ENCODE measurements around the gene FTO.
"Not testable (repeated sequence)": the region's sequence is repeated elsewhere in the genome, so short reads cannot be mapped to it uniquely, and the experiment has no call there.

FTO gene

DNA sequence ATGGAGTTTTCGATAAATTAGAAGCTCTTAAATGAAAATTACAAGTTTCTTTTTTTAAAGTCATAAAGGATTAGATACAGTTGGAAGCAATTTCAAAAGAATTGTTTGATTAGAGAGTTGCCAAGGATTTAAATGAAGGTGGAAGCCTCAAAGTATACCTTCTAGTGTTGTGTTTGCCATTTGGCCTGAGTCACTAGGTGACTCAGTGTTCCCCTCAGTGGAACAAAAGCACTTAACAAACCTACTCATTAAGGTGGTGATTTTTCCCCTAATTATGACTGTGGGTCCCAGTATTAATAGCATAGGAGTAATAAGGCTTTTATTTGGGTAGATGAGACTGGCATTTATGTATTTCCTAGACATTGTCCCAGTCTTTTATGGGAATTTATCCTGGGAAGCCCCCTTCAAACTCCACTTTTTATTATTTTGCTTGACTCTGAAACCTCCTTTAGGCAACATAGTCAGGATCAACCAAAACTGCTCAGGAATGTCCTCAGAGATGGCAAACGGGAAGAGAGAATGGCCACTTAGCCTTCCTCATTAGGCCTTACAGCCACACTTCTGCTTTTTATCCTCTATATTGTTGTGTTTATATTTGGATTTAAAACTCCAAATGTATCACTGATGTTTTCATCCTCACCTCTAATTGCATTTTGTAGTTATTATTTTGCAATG lies 161.0 kb downstream of the FTO start:
- DNase-seq (ENCODE audit: low spot score), result no peak

DNA sequence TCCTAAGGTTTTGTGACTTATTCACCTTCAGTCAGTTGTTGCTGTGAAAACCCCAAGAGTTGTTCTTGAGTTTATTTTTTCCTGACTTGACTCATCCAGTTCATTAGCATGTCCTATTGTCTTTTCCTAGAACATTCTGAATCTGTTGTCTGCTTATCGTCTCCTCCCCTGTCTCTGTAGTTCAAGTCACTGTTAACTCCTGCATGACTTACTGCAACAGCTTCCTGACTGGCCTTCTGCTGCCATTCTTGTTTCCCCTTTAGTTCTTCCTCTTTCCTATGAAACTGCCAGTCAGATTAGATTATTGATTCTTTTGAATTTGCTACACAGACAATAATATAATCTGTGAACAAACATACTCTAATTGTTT lies 161.5 kb downstream of the FTO start:
- no peak for DNase-seq (ENCODE audit: low spot score)

DNA sequence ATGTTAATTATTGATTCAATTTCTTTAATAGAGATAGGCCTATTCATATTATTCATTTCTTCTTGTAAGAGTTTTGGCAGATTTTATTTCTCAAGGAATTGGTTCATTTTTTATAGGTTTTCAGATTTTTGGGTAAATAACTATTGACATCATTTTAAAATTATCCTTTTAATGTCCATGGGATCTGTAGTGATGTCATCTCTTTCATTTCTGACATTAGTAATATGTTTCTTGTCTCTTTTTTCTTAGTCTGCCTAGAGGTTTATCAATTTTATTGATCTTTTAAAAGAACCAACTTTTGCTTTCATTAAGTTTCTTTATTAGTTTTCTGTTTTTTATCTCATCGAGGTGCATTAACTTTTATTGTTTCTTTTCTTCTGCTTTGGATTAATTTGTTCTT lies 162.6 kb downstream of the FTO start:
- no peak for DNase-seq (ENCODE audit: low spot score)

DNA sequence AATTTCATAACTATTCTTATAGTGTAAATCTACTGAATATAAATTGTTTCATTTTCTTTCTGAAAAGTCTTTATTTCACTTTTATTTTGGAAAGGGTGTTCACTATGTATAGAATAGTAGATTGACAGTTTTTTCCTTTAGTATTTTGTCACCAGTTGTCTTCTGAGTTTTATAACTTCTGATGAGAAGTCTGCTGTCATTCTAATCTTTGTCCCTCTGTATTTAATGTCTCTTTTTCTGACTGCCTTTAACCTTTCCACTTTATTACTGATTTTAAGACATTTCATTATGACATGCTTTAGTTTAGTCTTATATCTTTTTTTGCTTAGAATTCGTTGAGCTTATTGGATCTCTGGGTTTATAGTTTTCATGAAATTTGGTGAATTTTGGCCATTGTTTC lies 166.9 kb downstream of the FTO start:
- no peak for DNase-seq (ENCODE audit: low spot score)

DNA sequence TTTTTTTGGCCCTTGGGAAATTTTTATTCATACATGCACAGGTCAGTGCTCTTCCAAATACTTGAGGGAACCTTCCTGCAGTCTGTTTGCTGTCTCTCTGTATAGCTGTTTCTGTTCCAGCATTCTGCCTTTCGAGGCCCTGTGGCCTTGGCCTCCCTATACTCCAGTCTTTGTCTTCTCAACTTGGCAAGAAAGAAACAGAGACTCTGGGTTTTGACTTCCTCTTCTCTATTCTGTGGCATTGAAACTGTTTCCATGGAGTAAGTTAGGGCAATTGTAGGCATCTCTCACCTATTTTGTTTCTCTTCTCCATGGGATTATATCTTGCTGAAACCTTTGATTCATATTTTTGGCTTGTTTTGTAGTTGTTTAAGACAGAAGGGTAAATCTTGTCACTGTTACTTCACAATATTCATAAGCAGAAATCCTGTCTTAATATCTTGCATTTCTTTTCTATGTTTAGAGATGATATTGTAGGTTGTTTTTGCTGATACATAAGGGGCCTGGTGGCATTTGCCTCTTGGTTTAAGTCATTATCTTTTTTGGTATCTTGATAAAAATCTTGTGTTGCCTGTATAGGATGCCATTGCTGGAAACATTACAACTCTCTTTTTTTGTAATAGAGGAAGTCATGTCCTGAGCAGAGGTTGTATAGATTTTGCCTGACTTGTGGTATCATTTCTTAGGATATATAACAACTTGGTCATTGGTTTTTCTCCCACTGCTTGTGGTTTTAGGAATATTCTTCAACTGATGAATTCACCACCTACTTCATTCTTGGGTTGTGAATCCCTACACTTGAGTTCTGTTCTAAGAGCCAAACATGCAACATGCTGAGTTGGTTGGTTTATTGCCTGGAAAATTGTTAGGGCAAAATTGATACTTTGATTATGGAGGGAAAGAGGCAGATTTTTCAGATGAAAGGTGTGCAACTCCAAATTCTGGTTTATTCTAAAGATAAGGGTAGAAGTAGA lies 168.6 kb downstream of the FTO start:
- DNase-seq (ENCODE audit: low spot score), result no peak

DNA sequence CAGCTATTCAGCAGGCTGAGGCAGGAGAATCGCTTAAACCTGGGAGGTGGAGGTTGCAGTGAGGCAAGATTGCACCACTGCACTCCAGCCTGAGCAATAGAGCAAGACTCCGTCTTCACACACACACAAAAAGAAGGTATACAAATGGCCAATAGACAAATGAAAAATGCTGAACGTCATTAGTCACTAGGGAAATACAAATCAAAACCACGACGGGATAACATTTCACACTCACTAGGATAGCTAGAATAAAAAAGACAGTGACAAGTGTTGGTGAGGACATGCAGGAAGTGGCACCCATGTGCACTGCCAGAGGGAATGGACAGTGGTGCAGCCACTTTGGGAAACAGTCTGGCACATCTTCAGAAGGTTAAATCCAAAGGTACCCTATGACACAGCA lies 172.9 kb downstream of the FTO start:
- DNase-seq (ENCODE audit: low spot score), result no peak

DNA sequence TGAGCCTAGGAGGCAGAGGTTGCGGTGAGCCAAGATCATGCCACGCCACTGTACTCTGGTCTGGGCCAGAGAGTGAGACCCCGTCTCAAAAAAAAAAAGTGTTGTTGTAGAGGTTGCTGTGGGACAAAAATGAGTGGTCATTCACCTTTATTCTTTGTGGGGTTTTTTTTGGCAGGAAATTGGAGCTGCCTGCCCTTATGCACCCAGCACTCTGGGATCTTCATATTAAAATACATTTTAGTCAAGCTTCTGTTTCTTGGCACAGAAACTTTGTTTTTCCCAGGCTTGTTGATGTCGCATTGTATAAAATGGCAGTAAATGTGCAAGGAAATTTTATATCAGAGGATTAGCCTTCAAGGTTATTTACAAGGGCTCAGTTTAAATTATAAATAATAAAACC lies 174.3 kb downstream of the FTO start:
- no peak for DNase-seq (ENCODE audit: low spot score)

DNA sequence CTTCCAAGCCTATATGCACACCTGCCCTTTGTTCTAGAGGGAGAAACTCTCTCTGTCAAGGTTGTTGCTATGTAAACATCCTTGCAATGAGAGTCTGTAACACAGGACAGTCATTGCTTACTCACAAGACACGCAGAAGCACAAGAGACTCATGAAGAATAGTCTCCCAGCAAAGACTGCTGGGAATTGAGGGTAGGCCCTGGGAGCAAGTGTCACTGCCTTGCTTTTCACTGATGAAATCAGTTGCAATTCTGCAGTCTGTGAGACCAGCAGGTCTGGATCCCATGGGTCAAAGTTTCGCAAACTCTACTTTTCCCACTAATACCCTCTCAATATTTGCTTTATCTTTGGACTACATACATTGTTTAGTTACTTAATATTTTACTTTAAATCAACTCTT lies 177.4 kb downstream of the FTO start:
- no peak for DNase-seq (ENCODE audit: low spot score)

- no peak for DNase-seq (ENCODE audit: low spot score)
Measured at GRCh38 chr16:53882310-53882709, 178.4 kb downstream of the FTO start.

- no peak for DNase-seq (ENCODE audit: low spot score)
Measured at GRCh38 chr16:53884748-53885147, 180.8 kb downstream of the FTO start.

- no peak for DNase-seq (ENCODE audit: low spot score)
Measured at GRCh38 chr16:53886482-53887378, 182.8 kb downstream of the FTO start.

- DNase-seq (ENCODE audit: low spot score), result no peak
Measured at GRCh38 chr16:53888222-53888621, 184.3 kb downstream of the FTO start.

DNA sequence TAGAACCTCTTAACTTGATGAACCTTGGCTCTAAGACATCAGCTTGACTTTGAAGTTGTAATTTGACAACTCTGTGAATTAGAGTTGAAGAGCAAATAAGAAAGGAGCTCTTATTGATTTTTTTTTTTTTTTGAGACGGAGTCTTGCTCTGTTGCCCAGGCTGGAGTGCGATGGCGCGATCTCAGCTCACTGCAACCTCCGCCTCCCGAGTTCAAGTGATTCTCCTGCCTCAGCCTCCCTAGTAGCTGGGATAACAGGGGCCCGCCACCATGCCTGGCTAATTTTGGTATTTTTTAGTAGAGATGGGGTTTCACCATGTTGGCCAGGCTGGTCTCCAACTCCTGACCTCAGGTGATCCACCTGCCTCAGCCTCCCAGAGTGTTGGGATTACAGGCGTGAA lies 186.9 kb downstream of the FTO start:
- DNase-seq (ENCODE audit: low spot score), result not testable (repeated sequence)

DNA sequence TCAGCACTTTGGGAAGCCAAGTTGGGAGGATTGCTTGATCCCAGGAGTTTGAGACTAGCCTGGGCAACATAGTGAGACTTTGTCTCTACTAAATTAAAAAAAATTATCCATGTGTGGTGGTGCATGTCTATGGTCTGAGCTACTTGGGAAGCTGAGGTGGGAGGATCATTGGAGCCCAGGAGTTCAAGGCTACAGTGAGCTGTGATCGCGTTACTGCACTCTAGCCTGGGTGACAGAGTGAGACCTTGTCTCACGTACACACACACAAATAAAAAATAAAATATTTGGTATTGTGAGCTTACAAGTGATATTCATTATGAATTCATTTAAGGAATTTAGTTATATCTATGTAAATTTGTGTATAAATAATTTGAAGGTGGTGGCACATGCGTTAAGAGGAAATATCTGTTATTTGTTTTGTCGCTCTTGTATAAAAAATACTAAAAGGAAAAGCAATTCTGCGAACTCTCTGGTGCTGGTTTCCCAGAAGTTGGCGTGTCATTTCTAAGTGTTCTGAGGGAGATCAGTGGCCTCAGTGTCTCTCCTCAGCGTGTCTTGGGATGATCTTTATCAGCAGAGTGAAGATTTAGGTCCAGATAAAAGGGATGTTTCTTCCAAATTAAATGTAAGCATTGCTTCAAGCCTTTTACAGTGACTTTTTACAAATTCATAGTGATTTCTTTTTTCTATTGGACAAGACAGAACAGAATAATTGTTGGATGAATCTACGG lies 187.6 kb downstream of the FTO start:
- DNase-seq (ENCODE audit: low spot score), result no peak

GRCh38 chr16:53892155-53892554 lies 188.2 kb downstream of the FTO start:
- DNase-seq (ENCODE audit: low spot score), result peak; percentile 66

DNA sequence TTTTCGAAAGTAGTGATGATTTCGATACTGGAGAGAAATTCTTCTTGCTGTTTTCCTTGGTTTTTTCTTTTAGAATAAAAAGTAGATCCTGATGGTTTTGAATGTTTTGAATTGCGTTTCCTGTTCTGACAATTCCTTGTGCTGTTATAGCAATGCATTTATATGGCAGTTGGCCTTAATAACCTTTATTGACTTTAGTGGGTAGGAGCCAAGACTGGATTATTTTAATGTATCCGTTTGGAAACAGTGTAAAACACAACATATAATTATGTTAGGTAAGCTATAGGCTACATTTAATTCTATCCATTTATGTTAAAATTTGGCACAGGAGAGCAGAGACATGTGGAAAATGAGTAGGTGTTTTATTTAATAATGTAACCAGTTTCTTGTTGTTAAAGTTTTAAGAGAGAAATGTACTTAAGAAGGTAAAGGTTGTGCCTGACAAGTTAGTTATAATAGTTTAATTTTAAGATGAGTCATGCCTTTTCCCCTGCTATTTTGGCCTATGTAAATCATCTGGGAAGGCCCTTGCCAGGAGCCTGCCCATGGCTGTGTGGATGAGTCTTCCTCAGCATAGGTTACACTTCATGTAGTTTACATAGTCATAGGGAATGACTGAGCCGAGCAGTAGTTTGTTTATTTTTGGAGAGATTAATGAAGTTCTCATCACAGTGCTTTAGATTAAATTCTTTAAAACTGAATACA lies 189.9 kb downstream of the FTO start:
- no peak for DNase-seq (ENCODE audit: low spot score)

DNA sequence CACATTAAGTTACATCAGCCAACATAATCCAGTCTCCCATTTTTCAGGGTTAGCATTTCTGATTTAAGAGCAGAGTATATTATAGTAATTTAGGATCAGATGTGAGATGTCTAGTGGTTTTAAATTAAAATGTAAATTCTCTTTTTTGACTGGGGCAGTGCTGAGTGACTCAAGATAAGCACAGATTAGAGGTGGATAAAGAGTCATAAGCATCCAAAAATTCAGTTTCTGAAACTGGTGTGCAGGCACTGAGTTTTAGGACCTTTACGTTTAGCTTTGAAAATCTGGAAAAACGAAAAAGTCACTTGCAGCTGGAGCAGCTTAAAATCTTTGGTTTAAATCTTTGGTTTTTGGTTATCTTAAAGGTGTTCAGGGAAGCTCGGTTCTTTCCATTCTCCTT lies 190.7 kb downstream of the FTO start:
- DNase-seq (ENCODE audit: low spot score), result no peak

GRCh38 chr16:53895433-53895832 lies 191.5 kb downstream of the FTO start:
- DNase-seq (ENCODE audit: low spot score), result no peak

GRCh38 chr16:53895851-53896250 lies 191.9 kb downstream of the FTO start:
- DNase-seq (ENCODE audit: low spot score), result no peak

GRCh38 chr16:53896722-53897121 lies 192.8 kb downstream of the FTO start:
- no peak for DNase-seq (ENCODE audit: low spot score)

DNA sequence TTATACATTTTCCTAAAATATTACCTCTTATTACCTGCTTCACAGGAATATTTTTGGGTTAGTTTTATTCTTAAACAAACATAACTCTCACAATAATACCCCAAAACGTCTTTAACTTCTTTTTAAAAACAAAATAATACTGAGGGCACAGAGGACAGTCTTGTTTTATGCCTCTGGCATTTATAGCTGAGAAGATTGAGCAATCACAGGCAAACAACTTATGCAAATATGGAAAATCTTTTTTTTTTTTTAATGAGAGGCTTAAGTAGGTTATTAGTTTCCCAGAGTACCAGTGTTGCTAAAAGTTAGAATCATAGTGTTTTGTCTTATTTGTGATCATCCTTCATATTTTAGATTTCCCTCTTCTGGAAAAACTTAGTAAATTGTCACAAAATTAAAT lies 195.0 kb downstream of the FTO start:
- DNase-seq (ENCODE audit: low spot score), result no peak

Data from NAMALWA (cell line).